Hepatocyte (in vitro differentiated cells): Measurements from ENCODE around the gene RIMS1. TPM values are rescaled to one million over a fixed set of nuclear protein-coding genes. Genes with fewer than 3 reads are reported as not detected.

ENCODE experiments used
- DNase-seq: peaks from one replicate; pipeline ENCODE4 v3.0.0-alpha.2; 2016; ENCODE audit warnings: low spot score
- H2AFZ ChIP-seq: fragments of 200-600 bp; sonication (generic); 2 replicates; pipeline ENCODE4 v1.6.0; 2016; ENCODE audit warnings: antibody characterized with exemption, mild to moderate bottlenecking
- H3K27ac ChIP-seq: fragments of 200-600 bp; sonication (generic); 2 replicates; pipeline ENCODE4 v1.5.1; 2016; ENCODE audit warnings: mild to moderate bottlenecking
- H3K27me3 ChIP-seq: fragments of 200-600 bp; sonication (generic); 2 replicates; pipeline ENCODE4 v1.6.1; 2016
- H3K36me3 ChIP-seq: fragments of 200-600 bp; sonication (generic); replicated peaks from 2 replicates; pipeline ENCODE4 v1.5.1; 2016; ENCODE audit warnings: low read depth; ENCODE audit not compliant: insufficient read depth
- H3K4me1 ChIP-seq: fragments of 200-600 bp; sonication (generic); 2 replicates; pipeline ENCODE4 v1.5.1; 2016; ENCODE audit warnings: mild to moderate bottlenecking, moderate library complexity; ENCODE audit not compliant: insufficient read depth
- H3K4me2 ChIP-seq: fragments of 200-600 bp; sonication (generic); 2 replicates; pipeline ENCODE4 v1.6.0; 2016
- H3K4me3 ChIP-seq: fragments of 200-600 bp; sonication (generic); 2 replicates; pipeline ENCODE4 v1.5.1; 2016; ENCODE audit warnings: mild to moderate bottlenecking
- H3K79me2 ChIP-seq: fragments of 200-600 bp; sonication (generic); 2 replicates; pipeline ENCODE4 v1.6.0; 2017; ENCODE audit warnings: mild to moderate bottlenecking
- H3K9me2 ChIP-seq: fragments of 200-600 bp; sonication (generic); replicated peaks from 2 replicates; pipeline ENCODE4 v1.6.0; 2017; ENCODE audit warnings: mild to moderate bottlenecking; ENCODE audit not compliant: insufficient read depth
- H3K9me3 ChIP-seq: fragments of 200-600 bp; sonication (generic); 2 replicates; pipeline ENCODE4 v1.5.1; 2016; ENCODE audit warnings: low read depth, mild to moderate bottlenecking
- H4K20me1 ChIP-seq: fragments of 200-600 bp; sonication (generic); 2 replicates; pipeline ENCODE4 v1.6.0; 2016; ENCODE audit warnings: mild to moderate bottlenecking; ENCODE audit not compliant: insufficient read depth, poor library complexity, severe bottlenecking
- CTCF ChIP-seq: fragments of 200-600 bp; sonication (generic); IDR thresholded peaks from 2 replicates; pipeline ENCODE4 v1.5.1; 2016; ENCODE audit warnings: antibody characterized with exemption, mild to moderate bottlenecking; ENCODE audit not compliant: poor library complexity
- EZH2 ChIP-seq: fragments of 200-600 bp; sonication (generic); IDR thresholded peaks from 2 replicates; pipeline ENCODE4 v1.6.1; 2016; ENCODE audit warnings: antibody characterized with exemption, mild to moderate bottlenecking, borderline replicate concordance
- EZH2phosphoT487 ChIP-seq: fragments of 200-600 bp; sonication (generic); IDR thresholded peaks from one replicate; pipeline ENCODE4 v1.6.1; 2018; ENCODE audit warnings: antibody characterized with exemption, mild to moderate bottlenecking, low read depth, moderate library complexity; ENCODE audit not compliant: unreplicated experiment, severe bottlenecking
- WGBS: methylation state at CpG from one replicate; pipeline ENCODE4 v1.1.6; 2016; ENCODE audit warnings: low lambda C conversion rate; ENCODE audit errors: missing lambda C conversion rate; 5-methylcytosine and 5-hydroxymethylcytosine counted together
- polyA plus RNA-seq: library from polyadenylated mRNA; unstranded; fragments of >200 nt; fragmentation: Nextera tagmentation; extraction: Ambion mirVana; gene quantifications from 2 replicates; pipeline ENCODE4 v1.2.1, GENCODE V29; 2016
- total RNA-seq: library from RNA; depleted of rRNA; stranded (reverse); fragments of >200 nt; gene quantifications from 2 replicates; pipeline ENCODE4 v1.2.3, GENCODE V29; 2014

RIMS1 gene
- total and polyA plus RNA-seq, 2 experiments from 2014 or later = 0.45 to 5.5 TPM

- DNase-seq = peak; percentile 11
- TF ChIP-seq EZH2phosphoT487 = no peak
- peak; percentile 26 for TF ChIP-seq CTCF
These were observed 155.7 kb downstream of the RIMS1 start for GRCh38 chr6:72042088-72042487.

GRCh38 chr6:72048080-72048479, 161.7 kb downstream of the RIMS1 start:
- Histone ChIP-seq H3K4me3 (no peak overlapping the region), H4K20me1 (no peaks in the 10 kb centered on the region), H3K4me2 (no peak overlapping the region), H3K9me2 (no peaks in the 10 kb centered on the region), H3K27ac (no peak overlapping the region), H2AFZ (no peak overlapping the region), H3K4me1 (no peaks in the 10 kb centered on the region), H3K79me2 (no peaks in the 10 kb centered on the region), H3K27me3 (no peaks in the 10 kb centered on the region), H3K36me3 (no peaks in the 10 kb centered on the region), H3K9me3 (no peaks in the 10 kb centered on the region)
- no peak for TF ChIP-seq EZH2phosphoT487
- WGBS = 70% methylated on average over 2 of the region's 2 CpGs
- DNase-seq = no peak

More at GRCh38 chr6:72042088-72042487, 155.7 kb downstream of the RIMS1 start:
- Histone ChIP-seq H3K4me2 (no peak overlapping the region), H3K79me2 (no peaks in the 10 kb centered on the region), H2AFZ (no peak overlapping the region), H3K27me3 (no peaks in the 10 kb centered on the region), H4K20me1 (no peaks in the 10 kb centered on the region), H3K27ac (no peak overlapping the region), H3K4me3 (no peak overlapping the region), H3K9me2 (no peaks in the 10 kb centered on the region), H3K36me3 (no peaks in the 10 kb centered on the region), H3K9me3 (no peaks in the 10 kb centered on the region), H3K4me1 (no peaks in the 10 kb centered on the region)
- WGBS = 77% methylated on average over 2 of the region's 2 CpGs

GRCh38 chr6:72049376-72049775, 163.0 kb downstream of the RIMS1 start:
- no peaks in the 10 kb centered on the region for H3K4me1 ChIP-seq
- no peaks in the 10 kb centered on the region for H3K36me3 ChIP-seq
- no peaks in the 10 kb centered on the region for H3K9me2 ChIP-seq
- H3K27ac ChIP-seq = no peak overlapping the region
- no peaks in the 10 kb centered on the region for H3K79me2 ChIP-seq
- no peak for TF ChIP-seq EZH2
- TF ChIP-seq CTCF = no peak
- TF ChIP-seq EZH2phosphoT487 = no peak
- no peak overlapping the region for H3K4me2 ChIP-seq
- no peaks in the 10 kb centered on the region for H3K27me3 ChIP-seq
- WGBS = 92% methylated on average over 3 of the region's 3 CpGs
- H3K4me3 ChIP-seq = no peak overlapping the region
- no peaks in the 10 kb centered on the region for H4K20me1 ChIP-seq
- no peak for DNase-seq
- no peaks in the 10 kb centered on the region for H3K9me3 ChIP-seq
- H2AFZ ChIP-seq = no peak overlapping the region

- H2AFZ ChIP-seq = no peak overlapping the region
- H3K4me3 ChIP-seq = no peak overlapping the region
- peak overlapping the region; percentile 29 for H3K4me2 ChIP-seq
- H4K20me1 ChIP-seq = no peaks in the 10 kb centered on the region
- TF ChIP-seq CTCF = no peak
- no peak for TF ChIP-seq EZH2
- TF ChIP-seq EZH2phosphoT487 = no peak
- no peaks in the 10 kb centered on the region for H3K9me2 ChIP-seq
- H3K36me3 ChIP-seq = no peaks in the 10 kb centered on the region
- no peaks in the 10 kb centered on the region for H3K79me2 ChIP-seq
- H3K4me1 ChIP-seq = no peaks in the 10 kb centered on the region
- DNase-seq = no peak
- no peaks in the 10 kb centered on the region for H3K27me3 ChIP-seq
- H3K9me3 ChIP-seq = no peaks in the 10 kb centered on the region
- WGBS = 37% methylated on average over 6 of the region's 6 CpGs
- no peak overlapping the region for H3K27ac ChIP-seq
These were observed 174.9 kb downstream of the RIMS1 start for GRCh38 chr6:72061286-72061685.
